Upper lobe of left lung (tissue), 6 donors: ENCODE data around the gene WDR59. TPM values are rescaled to one million over a fixed set of nuclear protein-coding genes. Genes with fewer than 3 reads are reported as not detected.
"Not testable (repeated sequence)": the region's sequence is repeated elsewhere in the genome, so short reads cannot be mapped to it uniquely, and the experiment has no call there.

ENCODE experiments used
- ATAC-seq, 2 donors: fragments of 200-7000 bp; cut with Tn5 transposase; one replicate each; pipeline ENCODE4 v1.9.1; 2022; ENCODE audit warnings: mild to moderate bottlenecking in 2 of 2, moderate library complexity in 2 of 2; ENCODE audit not compliant: low FRiP score in 2 of 2
- DNase-seq, 2 donors: peaks; one replicate each; pipeline ENCODE4 v3.0.0-alpha.2; 2019 to 2020
- H3K27ac ChIP-seq, 4 donors: fragments of 200-600 bp; sonication (generic); one replicate each; pipeline ENCODE4 v1.5.1; 2016 to 2019
- H3K27me3 ChIP-seq, 4 donors: fragments of 200-600 bp; sonication (generic); one replicate each; pipeline ENCODE4 v1.5.1; 2017 to 2019
- H3K36me3 ChIP-seq, 4 donors: fragments of 200-600 bp; sonication (generic); one replicate each; pipeline ENCODE4 v1.5.1; 2016 to 2019
- H3K4me1 ChIP-seq, 4 donors: fragments of 200-600 bp; sonication (generic); one replicate each; pipeline ENCODE4 v1.5.1; 2018 to 2019
- H3K4me3 ChIP-seq, 4 donors: fragments of 200-600 bp; sonication (generic); one replicate each; pipeline ENCODE4 v1.5.1; 2017 to 2019; ENCODE audit warnings: mild to moderate bottlenecking in 2 of 4, moderate library complexity in 1 of 4
- H3K9me3 ChIP-seq, 4 donors: fragments of 200-600 bp; sonication (generic); one replicate each; pipeline ENCODE4 v1.5.1; 2018 to 2019
- EP300 ChIP-seq, 4 donors: sonication (generic); formaldehyde crosslinking; IDR thresholded peaks; one replicate each; pipeline ENCODE4 v1.5.1; 2017; ENCODE audit warnings: antibody characterized with exemption in 4 of 4, control low read depth in 2 of 4
- POLR2A ChIP-seq, 4 donors: fragments of 450-650 bp; IDR thresholded peaks; one replicate each; pipeline ENCODE4 v1.5.1; 2016 to 2017; ENCODE audit warnings: antibody characterized with exemption in 4 of 4, mild to moderate bottlenecking in 2 of 4
- POLR2AphosphoS5 ChIP-seq, 2 donors: sonication (generic); formaldehyde crosslinking; IDR thresholded peaks; one replicate each; pipeline ENCODE4 v1.5.1; 2017; ENCODE audit warnings: antibody characterized with exemption in 2 of 2
- WGBS, 2 donors: methylation state at CpG; one replicate each; pipeline ENCODE4 v1.1.5; 2017 to 2018; 5-methylcytosine and 5-hydroxymethylcytosine counted together
- total RNA-seq, 6 donors: library from RNA; depleted of rRNA in 4 of 6; stranded (reverse); fragments of >200 nt in 4 of 6; gene quantifications; one replicate each; pipeline versions ENCODE4 v1.1.0 to v1.2.1, GENCODE V29; 2016 to 2021
- TF ChIP-seq, protein P1 (sequence below), 6 experiments: fragments of 450-650 bp in 4 of 6; fragments of 200-600 bp in 2 of 6; sonication (generic) in 2 of 6; IDR thresholded peaks; one replicate each; pipeline ENCODE4 v1.5.1; 2016 to 2019; ENCODE audit warnings: antibody characterized with exemption in 6 of 6
- donor health status: DM: no; HTN: no; CAD: no; lungs with moderate emphysema.
- donor health status: DM: no; HTN: yes; CAD: no; lungs with severe emphysema.

WDR59 gene
- total RNA-seq, 6 donors from 2014 or later, result 16.0 to 138 (median 37.5) TPM

DNA sequence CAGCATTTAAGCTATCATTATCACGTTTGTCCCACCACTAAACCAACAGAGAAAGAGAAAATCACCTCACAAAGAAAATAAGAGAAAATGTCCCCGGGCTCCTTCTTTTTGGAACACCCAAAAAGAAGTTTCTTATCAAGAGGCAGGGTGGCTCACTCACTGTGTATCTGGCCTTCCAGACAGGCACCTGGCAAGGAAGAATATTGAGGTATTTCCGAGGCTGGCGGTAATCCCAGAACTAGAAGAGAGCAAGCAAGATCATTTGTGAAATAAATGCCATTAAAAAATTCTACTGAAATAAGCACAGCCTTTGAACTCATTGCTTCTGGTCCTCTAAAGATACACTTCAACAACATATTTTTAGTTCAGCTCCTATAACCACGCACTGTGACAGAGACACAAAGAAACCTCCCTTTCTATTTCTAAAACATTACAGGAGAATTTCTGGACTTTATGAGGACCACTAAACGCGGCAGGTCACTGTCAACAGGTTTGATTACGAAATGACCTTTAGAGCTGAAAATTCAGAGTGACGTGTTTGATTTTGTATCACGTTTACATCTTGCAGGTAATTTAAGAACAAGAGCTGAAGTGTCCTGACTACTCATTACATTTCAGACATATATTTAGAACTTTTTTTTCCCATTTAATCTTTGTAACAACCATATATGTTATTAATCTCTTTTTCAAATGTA, 61.0 kb downstream of the WDR59 start:
- Histone ChIP-seq H3K36me3 (peaks cover 5 to 54% (median 20%) of the 10 kb centered on the region in 4 donors), H3K27ac (peak overlapping the region in 3 of 4 donors; percentile 12 to 24 (median 17)), H3K4me1 (peaks cover 0 to 20% (median 7%) of the 10 kb centered on the region in 4 donors), H3K9me3 (no peaks in the 10 kb centered on the region), H3K27me3 (no peaks in the 10 kb centered on the region), H3K4me3 (no peak overlapping the region)
- peak in 1 of 2 donors; percentile 45 for DNase-seq
- ATAC-seq, result no peak
- WGBS, 2 donors, result 54 to 73% methylated on average over 10 of the region's 10 CpGs
- TF ChIP-seq POLR2A (IDR thresholded peaks at IDR 0.05), result no peak
- no peak for TF ChIP-seq POLR2AphosphoS5 (IDR thresholded peaks at IDR 0.05)

DNA sequence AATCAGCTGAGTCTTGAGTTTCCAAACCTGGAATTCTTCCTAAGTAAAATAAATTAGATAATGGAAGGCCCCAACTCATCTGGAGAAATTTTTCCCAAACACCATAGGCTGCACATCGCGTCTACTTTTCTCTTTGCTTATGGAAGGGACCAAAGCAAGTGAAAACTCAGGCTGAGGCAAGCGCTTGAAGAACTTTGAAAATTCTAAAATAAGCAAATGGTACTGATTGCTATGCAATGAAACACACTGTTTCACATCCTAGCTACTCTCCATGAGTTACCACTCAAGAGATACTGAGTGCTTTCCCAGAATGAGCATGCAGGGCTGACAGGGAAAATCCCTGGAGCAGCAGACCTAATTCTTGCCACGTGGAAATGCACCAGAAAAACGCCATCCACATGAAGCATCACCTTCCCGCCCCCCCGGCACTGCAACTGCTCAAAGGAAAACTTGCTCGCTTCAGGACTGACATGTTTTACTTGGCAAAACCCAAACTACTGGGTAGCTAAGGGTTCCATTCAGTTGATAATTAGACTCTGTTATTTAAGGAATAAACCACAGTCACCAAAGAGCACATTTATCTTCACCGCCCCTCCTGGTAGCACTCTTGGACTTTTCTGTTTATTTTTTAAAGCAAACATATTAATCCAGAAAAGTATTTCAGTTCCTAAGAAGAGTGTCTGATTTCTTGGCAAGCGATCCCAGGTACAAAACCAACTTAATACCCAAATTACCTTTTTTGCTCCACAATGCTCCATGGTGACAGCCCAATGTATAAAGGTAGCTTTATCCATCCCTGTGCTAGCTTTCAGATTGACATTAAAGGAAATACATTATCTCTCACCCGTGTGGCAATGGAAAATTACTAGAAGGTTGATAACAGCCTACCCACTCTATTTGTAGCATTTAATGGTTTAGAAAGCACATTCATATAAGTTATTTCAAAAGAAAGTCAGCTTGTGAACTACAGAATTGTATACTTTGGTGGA, 62.5 kb downstream of the WDR59 start:
- H3K4me1 ChIP-seq, result peaks cover 0 to 20% (median 7%) of the 10 kb centered on the region in 4 donors
- TF ChIP-seq POLR2AphosphoS5 (IDR thresholded peaks at IDR 0.05), result no peak
- no peak for TF ChIP-seq POLR2A (IDR thresholded peaks at IDR 0.05)
- TF ChIP-seq, protein P1, sequence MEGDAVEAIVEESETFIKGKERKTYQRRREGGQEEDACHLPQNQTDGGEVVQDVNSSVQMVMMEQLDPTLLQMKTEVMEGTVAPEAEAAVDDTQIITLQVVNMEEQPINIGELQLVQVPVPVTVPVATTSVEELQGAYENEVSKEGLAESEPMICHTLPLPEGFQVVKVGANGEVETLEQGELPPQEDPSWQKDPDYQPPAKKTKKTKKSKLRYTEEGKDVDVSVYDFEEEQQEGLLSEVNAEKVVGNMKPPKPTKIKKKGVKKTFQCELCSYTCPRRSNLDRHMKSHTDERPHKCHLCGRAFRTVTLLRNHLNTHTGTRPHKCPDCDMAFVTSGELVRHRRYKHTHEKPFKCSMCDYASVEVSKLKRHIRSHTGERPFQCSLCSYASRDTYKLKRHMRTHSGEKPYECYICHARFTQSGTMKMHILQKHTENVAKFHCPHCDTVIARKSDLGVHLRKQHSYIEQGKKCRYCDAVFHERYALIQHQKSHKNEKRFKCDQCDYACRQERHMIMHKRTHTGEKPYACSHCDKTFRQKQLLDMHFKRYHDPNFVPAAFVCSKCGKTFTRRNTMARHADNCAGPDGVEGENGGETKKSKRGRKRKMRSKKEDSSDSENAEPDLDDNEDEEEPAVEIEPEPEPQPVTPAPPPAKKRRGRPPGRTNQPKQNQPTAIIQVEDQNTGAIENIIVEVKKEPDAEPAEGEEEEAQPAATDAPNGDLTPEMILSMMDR (IDR thresholded peaks at IDR 0.05), result no peak
- TF ChIP-seq EP300 (IDR thresholded peaks at IDR 0.05), result no peak
- 69 to 71% methylated on average over 11 of the region's 11 CpGs for WGBS, 2 donors
- H3K27ac ChIP-seq, result peak overlapping the region in 1 of 4 donors; percentile 14
- DNase-seq (peak in 1 of 2 donors; percentile 42), ATAC-seq (no peak)
- peaks cover 5 to 61% (median 20%) of the 10 kb centered on the region in 4 donors for H3K36me3 ChIP-seq
- H3K9me3 ChIP-seq, result no peaks in the 10 kb centered on the region
- H3K4me3 ChIP-seq, result no peak overlapping the region
- H3K27me3 ChIP-seq, result no peaks in the 10 kb centered on the region

DNA sequence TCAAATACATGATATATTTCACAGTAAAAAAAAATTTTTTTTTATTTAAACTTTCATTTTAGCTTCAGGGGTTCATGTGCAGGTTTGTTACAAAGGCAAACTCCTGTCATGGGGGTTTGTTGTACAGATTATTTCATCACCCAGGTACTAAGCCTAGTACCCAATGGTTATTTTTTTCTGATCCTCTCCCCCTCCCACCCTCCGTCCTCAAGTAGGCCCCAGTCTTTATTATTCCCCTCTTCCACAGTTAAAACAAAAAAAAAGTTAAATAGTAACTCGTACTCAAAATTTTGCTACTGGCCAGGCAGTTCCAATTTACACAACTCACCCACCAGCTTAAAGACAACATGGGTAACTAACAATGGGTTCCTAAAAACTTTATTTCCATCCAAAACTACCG, 63.9 kb downstream of the WDR59 start:
- no peak overlapping the region for H3K4me3 ChIP-seq
- no peaks in the 10 kb centered on the region for H3K27me3 ChIP-seq
- H3K9me3 ChIP-seq, result no peaks in the 10 kb centered on the region
- TF ChIP-seq POLR2AphosphoS5 (IDR thresholded peaks at IDR 0.05) (no peak), EP300 (IDR thresholded peaks at IDR 0.05) (no peak), POLR2A (IDR thresholded peaks at IDR 0.05) (no peak)
- TF ChIP-seq, protein P1 (IDR thresholded peaks at IDR 0.05), result no peak
- DNase-seq (no peak), ATAC-seq (no peak)
- 76 to 89% methylated on average over 3 of the region's 3 CpGs for WGBS, 2 donors
- H3K4me1 ChIP-seq, result peaks cover 0 to 20% (median 7%) of the 10 kb centered on the region in 4 donors
- peaks cover 5 to 75% (median 30%) of the 10 kb centered on the region in 4 donors for H3K36me3 ChIP-seq
- no peak overlapping the region for H3K27ac ChIP-seq

DNA sequence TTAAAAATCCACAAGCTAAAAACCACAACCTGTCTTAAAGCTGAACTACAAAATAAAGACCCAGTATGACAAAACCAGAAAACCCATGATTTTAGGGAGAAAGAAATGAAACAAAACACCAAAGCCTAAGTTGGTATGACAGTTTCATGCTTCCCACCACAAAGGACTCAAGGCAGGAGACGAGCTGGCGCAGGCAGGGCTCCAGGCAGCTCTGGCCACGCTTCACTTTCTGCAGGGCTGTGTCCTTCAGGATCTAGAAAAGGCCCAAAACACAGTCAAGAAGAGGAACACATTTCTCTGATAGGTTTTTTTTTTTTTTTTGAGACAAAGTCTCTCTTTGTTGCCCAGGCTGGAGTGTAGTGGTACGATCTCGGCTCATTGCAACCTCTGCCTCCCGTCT, 75.3 kb downstream of the WDR59 start:
- ATAC-seq, result no peak
- H3K4me3 ChIP-seq, result no peak overlapping the region
- H3K27me3 ChIP-seq, result no peaks in the 10 kb centered on the region
- H3K27ac ChIP-seq, result no peak overlapping the region
- no peak for TF ChIP-seq EP300 (IDR thresholded peaks at IDR 0.05)
- TF ChIP-seq, protein P1 (IDR thresholded peaks at IDR 0.05), result no peak
- TF ChIP-seq POLR2AphosphoS5 (IDR thresholded peaks at IDR 0.05), result no peak
- TF ChIP-seq POLR2A (IDR thresholded peaks at IDR 0.05), result no peak
- peaks cover 0 to 14% (median 9%) of the 10 kb centered on the region in 4 donors for H3K9me3 ChIP-seq
- DNase-seq, result peak in 1 of 2 donors; percentile 30
- peaks cover 4 to 78% (median 49%) of the 10 kb centered on the region in 4 donors for H3K36me3 ChIP-seq
- WGBS, 2 donors, result 94 to 98% methylated on average over 6 of the region's 6 CpGs
- no peaks in the 10 kb centered on the region for H3K4me1 ChIP-seq

DNA sequence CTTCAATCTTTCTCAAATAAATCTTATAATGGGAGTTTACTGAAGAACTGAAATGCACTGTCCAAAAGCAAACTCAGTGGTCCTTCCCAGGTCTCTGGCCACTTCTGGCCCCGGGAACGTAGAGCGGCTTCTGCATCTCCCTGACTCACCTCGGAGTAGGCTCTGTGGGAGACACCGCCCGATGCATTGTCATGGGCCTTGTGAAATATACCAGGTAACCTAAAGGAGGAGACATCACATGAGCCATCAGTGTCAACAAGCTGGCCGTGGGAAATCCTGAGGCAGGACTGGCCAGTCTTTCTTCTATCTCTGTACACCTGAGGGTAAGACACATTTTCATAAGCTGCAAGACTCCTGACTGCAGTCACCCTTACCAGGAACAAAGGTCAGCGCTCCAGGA, 76.2 kb downstream of the WDR59 start:
- 96 to 99% methylated on average over 7 to 8 of the region's 8 CpGs for WGBS, 2 donors
- DNase-seq, H3K27ac ChIP-seq, H3K4me3 ChIP-seq, H3K4me1 ChIP-seq, ATAC-seq, H3K27me3 ChIP-seq: not testable (repeated sequence)
- H3K36me3 ChIP-seq, result peaks cover 4 to 72% (median 43%) of the 10 kb centered on the region in 4 donors
- H3K9me3 ChIP-seq, result peaks cover 0 to 14% (median 9%) of the 10 kb centered on the region in 4 donors
